HG02759 (cell line): Measurements from ENCODE around the gene IL3.

ENCODE experiments used
- ATAC-seq: cut with Tn5 transposase; IDR thresholded peaks from one replicate; pipeline ENCODE4 v1.9.1; 2021; ENCODE audit warnings: mild to moderate bottlenecking, moderate library complexity; ENCODE audit not compliant: unreplicated experiment

IL3 gene

DNA sequence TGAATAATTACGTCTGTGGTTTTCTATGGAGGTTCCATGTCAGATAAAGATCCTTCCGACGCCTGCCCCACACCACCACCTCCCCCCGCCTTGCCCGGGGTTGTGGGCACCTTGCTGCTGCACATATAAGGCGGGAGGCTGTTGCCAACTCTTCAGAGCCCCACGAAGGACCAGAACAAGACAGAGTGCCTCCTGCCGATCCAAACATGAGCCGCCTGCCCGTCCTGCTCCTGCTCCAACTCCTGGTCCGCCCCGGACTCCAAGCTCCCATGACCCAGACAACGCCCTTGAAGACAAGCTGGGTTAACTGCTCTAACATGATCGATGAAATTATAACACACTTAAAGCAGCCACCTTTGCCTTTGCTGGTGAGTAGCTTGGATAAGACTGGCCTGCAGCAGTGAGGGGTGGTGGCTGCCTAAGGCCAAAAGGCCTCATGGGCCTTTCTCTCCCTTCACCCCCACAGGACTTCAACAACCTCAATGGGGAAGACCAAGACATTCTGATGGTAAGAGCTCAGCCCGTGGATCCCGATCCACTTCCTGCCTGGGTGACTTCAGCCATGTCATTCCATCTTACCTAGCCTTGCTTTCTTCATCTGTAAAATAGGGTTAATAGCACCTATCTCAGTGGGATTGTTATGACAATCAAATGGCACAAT lies at the start of gene IL3:
TSS of gene IL3 (plus strand) at position 155 of the 661 bp plus-strand sequence. CDS start at position 207, 52 bp downstream.
- no peak for ATAC-seq

GRCh38 chr5:132010989-132011621 lies 49.4 kb upstream of the IL3 start:
- ATAC-seq, result no peak

GRCh38 chr5:132011622-132012343 lies 48.7 kb upstream of the IL3 start, which contains the start of gene ACSL6:
Gene ACSL6 (minus strand): TSS chr5:132011658. CDS start chr5:132011553, 105 bp downstream.
- ATAC-seq, result no peak

GRCh38 chr5:132012371-132013005 lies 48.0 kb upstream of the IL3 start:
- ATAC-seq, result no peak

DNA sequence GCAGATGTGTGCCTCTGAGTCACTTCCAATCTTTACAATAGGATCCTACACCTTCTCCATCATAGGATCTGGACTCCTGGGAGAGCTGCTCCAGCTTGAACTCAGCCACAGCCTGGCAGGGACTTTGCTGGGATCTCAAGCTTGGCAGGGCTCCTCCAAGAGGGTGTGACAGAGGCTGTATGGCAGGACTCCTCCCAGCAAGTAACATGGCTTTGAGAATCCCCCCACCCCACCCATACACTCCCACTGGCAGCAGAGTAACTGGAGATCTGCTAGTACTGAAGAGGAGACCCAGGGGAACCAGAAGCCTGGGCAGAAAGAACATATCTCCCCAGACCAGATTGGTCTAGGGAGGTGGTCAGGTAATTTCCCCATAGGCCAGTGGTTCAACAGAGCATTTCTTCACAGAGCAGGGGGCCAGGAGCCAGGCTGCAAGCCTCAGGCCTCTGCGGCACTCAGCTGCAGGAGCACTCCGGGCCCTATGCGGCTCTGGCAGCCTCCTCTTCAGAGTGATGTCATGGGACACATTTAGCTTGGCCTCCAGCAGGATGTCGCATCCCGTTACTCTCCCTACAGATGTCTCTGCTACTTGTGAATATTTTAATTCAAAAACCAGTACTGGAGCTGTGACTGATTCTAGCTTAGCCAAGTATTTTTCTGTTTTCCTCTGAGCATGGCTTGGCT lies 47.3 kb upstream of the IL3 start:
- ATAC-seq, result no peak

- no peak for ATAC-seq
Measured at GRCh38 chr5:132013711-132014110, 46.7 kb upstream of the IL3 start.

DNA sequence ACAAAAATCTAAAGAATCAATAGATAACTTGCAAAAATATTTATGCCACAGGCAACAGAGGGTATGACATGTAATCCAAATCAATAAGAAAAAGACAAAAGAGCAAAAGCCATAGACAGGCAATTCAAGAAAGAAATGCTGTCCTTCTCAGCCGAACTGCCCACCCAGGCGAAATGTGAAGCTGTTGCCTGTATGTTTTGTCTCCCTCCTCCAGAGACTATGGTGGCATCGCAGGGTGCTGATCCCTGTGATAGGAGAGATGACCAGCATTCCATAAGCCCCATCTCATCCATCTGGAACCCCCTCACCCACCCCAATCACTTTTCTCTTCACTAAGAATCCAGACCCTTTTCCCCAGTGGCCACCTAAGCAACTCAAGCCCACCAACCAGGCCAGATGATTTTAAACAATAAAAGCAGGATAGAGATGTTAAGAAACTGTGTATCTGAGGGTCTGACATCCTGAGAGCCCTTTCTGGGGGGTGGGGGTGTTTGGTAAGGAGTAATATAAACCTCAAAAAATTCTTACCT lies 43.7 kb upstream of the IL3 start:
- no peak for ATAC-seq

DNA sequence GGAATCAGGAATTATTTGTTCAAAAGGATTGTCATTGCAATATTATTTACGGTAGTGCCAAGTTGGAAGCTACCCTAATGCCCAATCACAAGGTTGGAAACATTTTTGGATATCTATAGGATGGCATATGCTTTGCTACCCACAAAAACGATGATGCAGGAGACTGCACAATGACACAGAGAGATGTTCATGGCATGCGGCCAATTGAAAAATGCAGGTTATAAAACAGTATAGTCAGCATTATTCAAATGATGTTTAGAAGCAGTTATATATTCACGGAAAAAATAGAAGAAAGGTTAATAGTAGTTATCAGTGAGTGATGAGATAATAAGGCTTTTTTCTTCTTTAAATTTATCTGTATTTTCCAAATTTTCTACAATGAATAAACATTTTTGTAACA lies 43.1 kb upstream of the IL3 start:
- no peak for ATAC-seq

DNA sequence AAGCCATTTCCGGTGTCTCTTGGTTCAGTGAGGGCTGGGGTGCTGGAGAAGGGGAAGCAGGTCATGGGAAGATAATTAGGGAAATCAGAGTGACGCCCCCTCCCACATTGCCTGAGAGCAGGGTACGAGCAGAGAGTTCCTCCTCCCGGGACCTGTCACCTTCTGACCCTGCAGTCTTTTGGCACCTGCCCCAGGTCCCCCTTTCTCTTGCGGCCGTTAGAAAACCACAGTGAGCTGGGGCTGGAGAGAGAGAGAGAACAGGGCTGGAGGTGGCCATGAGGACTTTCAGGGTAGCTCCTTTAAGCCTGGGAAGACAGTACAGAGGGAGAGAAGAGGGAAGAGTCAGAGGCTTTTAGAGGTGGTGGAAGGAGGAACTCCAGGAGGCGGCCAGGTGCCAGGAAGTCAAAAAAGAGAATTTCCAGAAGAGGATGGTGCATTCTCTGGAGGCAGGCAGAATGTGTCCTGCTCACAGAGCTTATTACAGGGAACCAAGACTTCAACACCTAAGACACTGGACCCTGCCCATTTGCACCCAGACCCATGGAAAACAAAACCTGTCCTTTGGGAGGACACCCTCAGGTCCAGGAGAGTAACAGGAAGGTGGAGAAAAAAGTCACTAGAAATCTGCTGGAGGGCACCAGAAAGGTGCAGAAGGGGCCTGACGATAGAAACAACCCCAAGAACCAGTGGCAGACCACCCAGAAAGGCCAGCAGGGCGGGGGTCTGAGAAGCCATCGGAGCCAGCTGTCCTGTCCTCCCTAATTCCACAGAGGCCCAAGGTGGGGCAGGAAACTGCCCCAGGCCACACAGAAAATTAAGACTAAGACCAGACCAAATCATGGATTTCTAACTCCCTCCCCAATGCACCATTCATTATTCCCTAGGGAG lies 42.5 kb upstream of the IL3 start:
- no peak for ATAC-seq

DNA sequence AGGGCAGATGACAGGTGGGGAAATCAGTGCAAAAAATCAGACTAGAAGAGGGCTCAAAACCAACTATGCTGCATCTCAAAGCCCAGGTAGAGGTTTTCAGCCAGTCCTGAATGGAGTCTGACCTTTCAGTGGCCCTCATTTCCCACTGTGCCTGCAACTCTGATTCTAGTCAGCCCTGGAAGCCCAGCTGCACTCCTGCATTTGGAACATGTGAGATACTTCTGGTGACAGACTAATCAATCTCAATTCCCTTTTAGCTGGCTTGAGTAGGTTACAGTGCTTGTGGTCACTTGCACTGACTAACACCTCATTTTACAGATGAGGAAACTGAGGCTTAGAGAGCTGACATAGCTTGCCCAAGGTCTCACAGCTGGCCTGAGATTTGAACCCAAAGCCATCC lies 41.1 kb upstream of the IL3 start:
- ATAC-seq, result no peak

DNA sequence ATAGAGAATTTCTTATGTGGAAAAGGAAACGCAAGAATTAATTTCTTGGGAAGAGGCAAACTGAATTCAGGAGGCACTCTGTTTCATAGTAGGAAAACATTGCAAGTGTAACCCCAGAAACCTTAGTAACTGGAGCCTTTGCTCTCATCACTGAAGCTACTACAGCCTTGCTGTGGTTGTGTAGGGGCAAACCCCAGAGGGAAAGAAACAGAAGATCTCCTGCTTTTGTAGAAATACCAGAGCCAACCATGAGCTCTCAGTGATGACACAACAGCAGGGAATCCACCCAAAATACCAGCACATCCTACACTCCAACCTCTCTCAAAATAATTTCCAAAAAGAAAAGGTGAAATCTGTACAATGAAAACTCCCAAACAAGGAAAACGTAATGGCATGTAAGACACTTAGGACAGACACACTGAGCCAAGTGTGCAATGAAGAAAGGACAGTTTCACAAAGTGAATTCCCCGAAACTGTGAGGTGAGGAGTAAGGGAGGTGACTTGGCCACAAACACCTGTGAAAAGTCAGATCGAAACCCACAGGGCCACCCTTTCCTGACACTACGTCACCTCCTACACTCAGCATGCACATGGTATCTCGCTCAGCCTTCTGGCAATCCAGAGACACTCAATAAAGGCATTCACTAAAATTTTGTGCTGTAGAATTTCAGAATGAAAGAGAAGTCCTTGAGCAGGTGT lies 40.4 kb upstream of the IL3 start:
- ATAC-seq, result peak; percentile 99

GRCh38 chr5:132020568-132021339 lies 39.7 kb upstream of the IL3 start:
- peak; percentile 30 for ATAC-seq

GRCh38 chr5:132021654-132022053 lies 38.8 kb upstream of the IL3 start:
- ATAC-seq, result no peak

GRCh38 chr5:132022737-132023136 lies 37.7 kb upstream of the IL3 start:
- ATAC-seq, result no peak

DNA sequence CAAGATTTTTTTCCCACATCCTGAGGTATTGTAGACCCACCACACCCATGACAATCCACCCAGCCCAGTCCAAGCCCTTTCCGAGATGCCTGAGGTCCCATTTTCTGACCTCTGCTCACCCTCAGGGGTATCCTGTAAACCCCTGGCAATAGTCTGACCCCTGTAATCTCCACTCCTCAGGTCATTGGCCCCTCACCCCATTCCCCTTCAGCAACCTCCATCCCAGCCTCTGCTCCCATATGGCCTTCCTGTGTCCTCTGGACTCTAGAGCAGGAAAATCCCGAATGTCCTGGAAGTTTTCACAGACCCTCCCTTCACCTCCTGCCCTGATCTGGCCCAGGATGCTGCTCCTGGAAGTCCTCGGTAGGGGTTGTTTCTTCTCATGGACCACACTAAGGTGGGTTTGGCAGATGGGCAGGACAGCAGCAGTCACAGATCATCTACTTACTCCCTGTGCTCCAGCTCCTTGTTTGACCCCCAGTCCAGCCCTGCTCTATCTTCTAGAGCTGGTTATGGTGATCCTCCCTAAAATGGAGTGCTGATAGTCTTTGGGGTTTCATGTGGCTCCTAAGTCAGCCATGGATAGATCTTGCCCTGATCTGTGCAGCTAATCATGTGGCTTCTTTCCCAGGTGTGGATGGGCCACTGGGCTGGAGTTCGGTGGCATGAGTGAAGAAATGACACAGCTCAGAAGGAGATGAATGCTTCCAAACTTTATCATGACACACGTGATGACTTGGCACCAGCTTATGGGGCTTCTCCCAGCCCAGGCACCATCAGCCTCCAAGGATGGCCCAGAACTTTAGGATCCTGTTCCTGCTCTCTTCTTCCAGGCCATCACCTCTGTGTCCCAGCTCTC lies 37.0 kb upstream of the IL3 start:
- ATAC-seq, result no peak

DNA sequence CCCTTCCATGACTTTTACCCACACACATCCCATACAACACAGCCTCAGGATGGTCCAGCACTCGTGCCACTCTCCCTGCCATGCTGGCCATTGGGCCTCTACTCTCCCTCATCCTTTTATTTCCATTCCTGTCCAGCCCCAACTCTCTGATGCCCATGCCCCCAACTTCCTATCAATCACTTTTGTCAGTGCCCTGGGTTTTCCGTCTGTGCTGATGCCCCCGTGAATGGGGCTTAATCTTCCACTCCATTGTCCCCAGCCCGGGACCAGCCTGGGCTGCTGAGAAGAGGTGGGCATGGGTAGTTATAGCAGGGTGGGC lies 36.4 kb upstream of the IL3 start:
- no peak for ATAC-seq

DNA sequence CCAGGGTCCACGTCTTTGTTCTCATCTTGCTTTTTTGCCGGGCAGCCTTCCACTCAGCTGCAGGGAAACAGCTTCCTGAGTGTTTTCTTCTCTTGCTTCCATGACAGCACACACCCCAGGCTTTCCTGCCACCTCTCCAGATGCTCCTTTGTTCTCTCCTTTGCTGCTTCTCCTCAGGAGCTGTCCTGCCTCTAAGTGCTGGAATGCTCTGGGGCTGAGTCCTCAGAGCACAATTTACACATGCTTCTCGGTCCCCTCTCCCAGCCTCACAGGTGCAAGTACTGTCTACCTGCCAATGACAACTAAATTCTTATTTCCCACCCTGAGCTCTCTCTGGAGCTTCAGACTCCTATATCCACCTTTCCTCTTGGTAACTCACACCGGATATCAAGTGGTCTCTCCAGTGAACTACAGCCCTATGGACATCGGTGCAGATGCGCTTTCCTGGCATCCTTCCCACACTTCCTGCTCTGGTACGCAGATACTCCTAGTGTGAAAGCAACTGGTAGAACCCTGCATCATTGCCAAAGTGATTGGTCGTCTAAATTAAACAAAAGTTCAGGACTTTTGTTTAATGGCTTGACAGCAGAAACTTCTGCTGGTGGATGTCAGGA lies 35.6 kb upstream of the IL3 start:
- ATAC-seq, result no peak
